IPS DF 19.7 (cell line): ENCODE measurements around the gene MEGF6.

ENCODE experiments used
- DNase-seq: peaks from one replicate; pipeline ENCODE4 v3.0.0-alpha.2; 2013; ENCODE audit warnings: low read depth, low spot score

Gene MEGF6

DNA sequence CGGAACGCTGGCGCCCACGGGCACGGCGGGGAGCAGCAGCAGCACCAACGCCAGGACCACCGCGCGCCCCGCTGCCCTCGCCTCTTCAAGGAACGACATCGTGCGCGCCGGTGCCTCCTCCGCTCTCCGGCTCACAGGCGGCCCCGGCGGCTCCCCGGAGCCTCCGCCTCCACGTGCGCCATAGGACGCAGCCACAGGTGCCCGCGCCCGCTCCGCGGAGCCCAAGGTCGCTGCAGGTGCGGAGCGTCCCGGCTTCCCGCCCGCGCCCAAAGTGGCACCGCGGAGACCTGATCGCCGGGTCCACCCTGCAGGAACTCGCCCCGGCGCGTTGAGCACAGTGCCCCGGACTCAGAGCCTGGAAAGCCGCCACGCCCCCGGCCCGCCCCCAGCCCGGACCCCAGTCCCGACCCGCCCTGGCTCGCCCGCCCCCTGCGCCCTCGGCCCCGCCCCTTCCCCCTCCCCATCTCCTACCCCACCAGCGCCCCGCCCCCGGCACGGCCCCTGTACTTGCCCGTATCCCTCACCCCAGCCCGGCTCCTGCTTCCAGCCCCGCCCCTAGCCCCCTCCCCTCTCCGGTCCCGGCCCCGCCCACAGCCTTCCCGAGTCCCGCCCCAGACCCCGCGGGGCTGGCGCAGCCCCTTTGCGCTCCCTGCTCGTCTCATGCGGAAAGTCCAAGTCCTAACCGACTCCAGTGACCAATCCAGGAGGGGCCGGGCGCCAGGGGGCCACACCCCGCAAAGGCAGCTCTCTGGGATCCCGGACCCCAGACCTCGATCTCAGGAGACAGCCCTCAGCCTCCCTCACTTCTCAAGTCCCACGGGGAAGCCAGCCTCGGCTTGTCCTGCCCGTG lies at the start of gene MEGF6:
Gene MEGF6 (minus strand): TSS at position 339 of the 850 bp plus-strand sequence. CDS start 240 bp downstream, at position 99.
- DNase-seq = no peak

- DNase-seq = no peak
Measured at GRCh38 chr1:3660704-3661103, 49.4 kb upstream of the MEGF6 start.

- no peak for DNase-seq
Measured at GRCh38 chr1:3659093-3659492, 47.8 kb upstream of the MEGF6 start.

DNA sequence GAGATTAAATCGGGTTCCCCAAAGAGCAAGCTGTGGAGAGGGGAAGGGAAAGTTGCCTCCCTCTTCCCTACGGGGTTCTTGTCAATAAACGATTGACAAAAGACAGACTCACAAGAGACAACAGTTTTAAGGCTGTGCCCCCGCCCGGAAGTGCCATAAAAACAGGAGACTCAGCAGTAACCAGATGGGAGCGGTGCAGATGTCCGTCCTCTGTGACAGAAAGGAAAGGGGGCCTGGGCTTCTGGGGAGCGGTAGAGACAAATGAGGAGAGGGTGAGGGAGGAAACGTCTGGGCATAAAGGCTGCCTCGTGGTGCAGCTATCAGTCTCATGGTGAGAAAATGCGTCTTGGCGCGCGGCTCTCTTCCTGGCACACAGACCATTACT lies 46.9 kb upstream of the MEGF6 start:
- no peak for DNase-seq

GRCh38 chr1:3657578-3658230 lies 46.4 kb upstream of the MEGF6 start:
- no peak for DNase-seq

DNA sequence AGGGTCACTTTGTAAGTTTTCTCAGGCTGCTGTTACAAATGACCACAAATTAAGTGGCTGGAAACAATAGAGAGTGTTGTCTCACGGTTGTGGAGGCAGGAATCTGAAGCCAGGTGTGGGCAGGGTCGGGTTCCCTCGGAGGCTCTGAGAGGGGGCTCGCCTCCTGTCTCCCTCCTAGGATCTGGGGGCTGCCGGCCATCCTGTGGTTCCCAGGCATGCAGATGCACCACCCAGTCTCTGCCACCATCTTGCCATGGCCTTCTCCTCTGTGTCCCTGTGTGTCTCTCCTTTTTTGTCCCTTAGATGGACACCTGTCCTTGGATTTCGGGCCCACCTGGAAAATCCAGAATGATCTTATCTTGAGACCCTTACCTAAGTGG lies 45.8 kb upstream of the MEGF6 start:
- no peak for DNase-seq

DNA sequence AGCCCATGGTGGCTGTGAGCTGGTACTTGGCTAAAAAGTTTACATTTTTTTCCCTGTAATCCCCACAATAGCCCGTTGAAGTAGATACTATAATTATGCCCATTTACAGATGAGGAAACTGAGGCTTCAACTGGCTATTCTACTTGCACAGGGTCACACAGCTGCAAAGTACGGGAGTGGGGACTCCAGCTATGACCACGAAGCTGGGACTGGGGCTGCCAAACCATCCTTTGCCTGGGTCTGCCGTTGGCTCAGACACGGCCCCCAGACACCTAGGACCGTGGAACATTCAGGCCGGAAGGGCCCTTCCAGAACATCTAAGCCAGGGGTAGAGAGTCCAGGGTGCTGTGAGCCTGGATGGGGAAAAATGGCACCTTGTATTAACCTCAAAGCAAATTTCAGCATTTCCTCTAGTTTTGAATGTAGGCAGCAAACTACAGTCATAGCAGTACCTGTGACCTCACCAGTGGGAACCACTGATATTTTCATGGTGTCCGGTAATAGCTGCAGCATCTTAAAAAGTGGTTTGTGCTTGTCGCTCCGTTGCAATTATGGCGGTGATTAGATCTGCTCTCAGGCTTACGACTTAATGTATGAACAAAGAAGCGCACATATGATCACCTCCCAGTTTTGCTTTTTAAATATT lies 45.3 kb upstream of the MEGF6 start:
- no peak for DNase-seq

- DNase-seq = no peak
Measured at GRCh38 chr1:3654549-3655281, 43.4 kb upstream of the MEGF6 start.

DNA sequence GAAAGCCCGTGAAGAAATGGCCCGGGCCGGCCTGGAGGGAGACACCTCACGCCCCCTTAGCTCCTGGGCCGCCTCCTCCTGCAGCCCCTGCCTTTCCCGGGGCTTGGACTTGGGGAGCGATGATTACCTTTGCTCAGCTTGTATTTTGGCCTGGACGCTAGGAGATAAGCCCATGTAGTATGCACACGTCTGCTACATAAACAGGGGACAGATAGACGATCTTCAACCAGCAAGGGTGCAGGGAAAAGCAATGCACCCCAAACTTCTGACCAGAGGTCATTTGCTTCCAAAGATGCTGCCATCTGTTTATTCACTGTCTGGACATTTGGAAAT lies 41.9 kb upstream of the MEGF6 start:
- no peak for DNase-seq

- no peak for DNase-seq
Measured at GRCh38 chr1:3652548-3653285, 41.4 kb upstream of the MEGF6 start.

- DNase-seq = no peak
Measured at GRCh38 chr1:3651930-3652547, 40.7 kb upstream of the MEGF6 start, which contains the start of gene TP73. Gene TP73, plus strand, starts transcription at chr1:3652516. Its CDS starts 29,850 bp downstream, at chr1:3682366.

- no peak for DNase-seq
Measured at GRCh38 chr1:3651026-3651929, 40.0 kb upstream of the MEGF6 start.

- no peak for DNase-seq
Measured at GRCh38 chr1:3650248-3651025, 39.1 kb upstream of the MEGF6 start.

GRCh38 chr1:3649342-3650247 lies 38.3 kb upstream of the MEGF6 start, which contains the start of gene WRAP73:
Gene WRAP73, minus strand, starts transcription at chr1:3650103. Its CDS starts 104 bp downstream, at chr1:3649999.
- DNase-seq = peak; percentile 82

GRCh38 chr1:3646596-3646995 lies 35.3 kb upstream of the MEGF6 start:
- no peak for DNase-seq

DNA sequence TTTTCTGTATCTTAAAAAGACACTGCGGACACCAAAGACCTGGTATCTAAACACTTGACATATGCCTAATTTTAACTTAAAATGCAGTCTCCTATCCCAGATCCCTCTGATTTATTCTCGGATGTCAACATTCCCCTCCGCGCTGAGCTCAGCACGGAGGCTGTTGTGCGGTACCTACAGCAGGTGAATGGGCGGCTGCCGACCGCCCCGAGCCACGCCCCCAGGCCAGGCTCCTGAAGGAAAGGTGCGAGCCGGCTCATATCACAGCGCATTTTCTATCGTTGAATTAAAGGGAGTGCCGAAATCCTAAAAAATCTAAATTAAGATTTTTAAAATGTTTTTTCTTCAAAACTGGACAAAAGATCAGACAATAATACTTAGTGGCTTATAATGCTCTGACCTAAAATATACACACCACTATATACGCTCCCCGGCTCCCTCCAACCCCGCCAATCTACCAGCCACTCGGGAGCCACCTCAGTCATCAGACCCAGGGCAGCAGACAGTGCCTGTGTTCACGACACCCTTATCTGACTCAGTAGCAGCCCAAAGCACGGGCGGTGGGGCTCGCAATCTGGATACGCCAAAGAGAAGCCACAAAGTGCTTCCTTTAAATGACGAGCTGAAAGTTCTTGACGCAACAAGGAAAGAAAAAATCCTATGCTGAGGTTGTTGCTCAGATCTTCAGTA lies 34.5 kb upstream of the MEGF6 start:
- DNase-seq = no peak

DNA sequence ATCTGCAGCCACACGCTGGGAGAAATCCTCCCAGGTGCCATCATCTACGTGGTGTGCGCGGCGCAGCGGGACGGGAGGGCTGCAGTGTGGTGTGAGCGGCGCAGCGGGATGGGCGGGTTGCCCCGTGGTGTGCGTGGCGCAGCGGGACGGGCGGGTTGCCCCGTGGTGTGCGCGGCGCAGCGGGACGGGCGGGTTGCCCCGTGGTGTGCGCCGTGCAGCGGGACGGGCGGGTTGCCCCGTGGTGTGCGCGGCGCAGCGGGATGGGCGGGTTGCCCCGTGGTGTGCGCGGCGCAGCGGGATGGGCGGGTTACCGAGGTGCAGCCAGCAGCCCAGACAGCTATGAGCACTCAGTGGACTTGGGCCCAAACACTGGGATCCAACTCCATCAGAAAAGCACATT lies 33.9 kb upstream of the MEGF6 start:
- no peak for DNase-seq
